ENCODE results near the gene LAMC2.

Gene LAMC2

GRCh38 chr1:183275322-183275721, 89.3 kb downstream of the LAMC2 start:
- no peaks in the 10 kb centered on the region for H3F3A ChIP-seq (ENCODE audit: insufficient read depth, low read length)
- TF ChIP-seq CTCF (IDR thresholded peaks at IDR 0.05; ENCODE audit: low read length) = no peak
- TF ChIP-seq EZH2phosphoT487 (IDR thresholded peaks at IDR 0.05; ENCODE audit: low read length) = no peak
- TF ChIP-seq EZH2 (optimal IDR thresholded peaks at IDR 0.05; ENCODE audit: low read depth, low read length) = no peak

GRCh38 chr1:183276386-183277080, 90.5 kb downstream of the LAMC2 start:
- Histone ChIP-seq H3F3A (ENCODE audit: insufficient read depth, low read length) (no peaks in the 10 kb centered on the region), H3K27me3 (replicated peaks; ENCODE audit: insufficient read depth, low read length) (no peaks in the 10 kb centered on the region), H4K20me1 (ENCODE audit: insufficient read depth, low read length) (no peaks in the 10 kb centered on the region), H3K4me1 (ENCODE audit: low read length) (no peaks in the 10 kb centered on the region), H3K79me2 (ENCODE audit: low read length) (no peaks in the 10 kb centered on the region), H3K4me3 (ENCODE audit: low read length) (no peak overlapping the region), H3K9me3 (replicated peaks; ENCODE audit: insufficient read depth, low read length) (no peaks in the 10 kb centered on the region), H3K9me2 (replicated peaks; ENCODE audit: insufficient read depth, low read length) (no peaks in the 10 kb centered on the region), H2AFZ (ENCODE audit: low read length) (no peak overlapping the region), H3K4me2 (ENCODE audit: low read depth, low read length) (no peak overlapping the region), H3K36me3 (replicated peaks; ENCODE audit: insufficient read depth, low read length) (no peaks in the 10 kb centered on the region), H3K27ac (ENCODE audit: low read length) (no peak overlapping the region), H3K9ac (ENCODE audit: low read length) (no peak overlapping the region)
- DNase-seq = no peak
- no peak for TF ChIP-seq EZH2 (optimal IDR thresholded peaks at IDR 0.05; ENCODE audit: low read depth, low read length)
- no peak for TF ChIP-seq EZH2phosphoT487 (IDR thresholded peaks at IDR 0.05; ENCODE audit: low read length)
- no peak for TF ChIP-seq CTCF (IDR thresholded peaks at IDR 0.05; ENCODE audit: low read length)

More at GRCh38 chr1:183275322-183275721, 89.3 kb downstream of the LAMC2 start:
- H3K27me3 ChIP-seq (replicated peaks; ENCODE audit: insufficient read depth, low read length) = no peaks in the 10 kb centered on the region
- no peak overlapping the region for H2AFZ ChIP-seq (ENCODE audit: low read length)
- H3K36me3 ChIP-seq (replicated peaks; ENCODE audit: insufficient read depth, low read length) = no peaks in the 10 kb centered on the region
- no peak overlapping the region for H3K4me2 ChIP-seq (ENCODE audit: low read depth, low read length)
- H3K79me2 ChIP-seq (ENCODE audit: low read length) = no peaks in the 10 kb centered on the region
- no peak overlapping the region for H3K9ac ChIP-seq (ENCODE audit: low read length)
- no peak overlapping the region for H3K4me3 ChIP-seq (ENCODE audit: low read length)
- H4K20me1 ChIP-seq (ENCODE audit: insufficient read depth, low read length) = no peaks in the 10 kb centered on the region
- H3K4me1 ChIP-seq (ENCODE audit: low read length) = no peaks in the 10 kb centered on the region
- DNase-seq = no peak
- no peaks in the 10 kb centered on the region for H3K9me3 ChIP-seq (replicated peaks; ENCODE audit: insufficient read depth, low read length)
- H3K27ac ChIP-seq (ENCODE audit: low read length) = no peak overlapping the region
- no peaks in the 10 kb centered on the region for H3K9me2 ChIP-seq (replicated peaks; ENCODE audit: insufficient read depth, low read length)

- H3K36me3 ChIP-seq (replicated peaks; ENCODE audit: insufficient read depth, low read length) = no peaks in the 10 kb centered on the region
- DNase-seq = no peak
- no peaks in the 10 kb centered on the region for H3K79me2 ChIP-seq (ENCODE audit: low read length)
- H3K9me3 ChIP-seq (replicated peaks; ENCODE audit: insufficient read depth, low read length) = no peaks in the 10 kb centered on the region
- H2AFZ ChIP-seq (ENCODE audit: low read length) = no peak overlapping the region
- H4K20me1 ChIP-seq (ENCODE audit: insufficient read depth, low read length) = no peaks in the 10 kb centered on the region
- H3K4me2 ChIP-seq (ENCODE audit: low read depth, low read length) = no peak overlapping the region
- no peaks in the 10 kb centered on the region for H3K9me2 ChIP-seq (replicated peaks; ENCODE audit: insufficient read depth, low read length)
- no peak overlapping the region for H3K4me3 ChIP-seq (ENCODE audit: low read length)
- H3K27me3 ChIP-seq (replicated peaks; ENCODE audit: insufficient read depth, low read length) = no peaks in the 10 kb centered on the region
- no peaks in the 10 kb centered on the region for H3K4me1 ChIP-seq (ENCODE audit: low read length)
- no peak for TF ChIP-seq EZH2phosphoT487 (IDR thresholded peaks at IDR 0.05; ENCODE audit: low read length)
- TF ChIP-seq CTCF (IDR thresholded peaks at IDR 0.05; ENCODE audit: low read length) = no peak
- no peak for TF ChIP-seq EZH2 (optimal IDR thresholded peaks at IDR 0.05; ENCODE audit: low read depth, low read length)
- H3K27ac ChIP-seq (ENCODE audit: low read length) = no peak overlapping the region
- no peaks in the 10 kb centered on the region for H3F3A ChIP-seq (ENCODE audit: insufficient read depth, low read length)
- H3K9ac ChIP-seq (ENCODE audit: low read length) = no peak overlapping the region
Measured at GRCh38 chr1:183277821-183278738, 92.0 kb downstream of the LAMC2 start.

All from MM.1S (cell line).